SK-N-SH (cell line): ENCODE data around the gene R3HDM2. TPM values are rescaled to one million over a fixed set of nuclear protein-coding genes. Genes with fewer than 3 reads are reported as not detected.

ENCODE experiments used
- CTCF ChIA-PET: fragments of 300-600, 350-600 bp; formaldehyde crosslinking; extraction: SDS; loops from one replicate; lab custom pipeline; 2021; lab: Yijun Ruan, JAX
- POLR2A ChIA-PET: fragments of 350-600 bp; sonication (Branson Sonifier 250); formaldehyde crosslinking; extraction: SDS; loops from one replicate; lab custom pipeline; 2020; ENCODE audit warnings: antibody characterized with exemption, inconsistent platforms; lab: Yijun Ruan, JAX
- DNase-seq: peaks from one replicate; pipeline ENCODE4 v3.0.0; 2012
- H2AFZ ChIP-seq: fragments of 200-600 bp; sonication (generic); 2 replicates; pipeline ENCODE4 v1.8.1; 2016; ENCODE audit warnings: antibody characterized with exemption, mild to moderate bottlenecking, low read depth
- H3F3A ChIP-seq: fragments of 200-600 bp; sonication (generic); replicated peaks from 2 replicates; pipeline ENCODE3; 2016; ENCODE audit warnings: antibody characterized with exemption, mild to moderate bottlenecking; ENCODE audit not compliant: insufficient read depth
- H3K27ac ChIP-seq, 2 experiments: fragments of 200-500 bp in 1 of 2; fragments of 200-600 bp in 1 of 2; sonication (Bioruptor generic) in 1 of 2; sonication (generic), shearing (Covaris generic) in 1 of 2; 2 replicates each; pipeline versions ENCODE4 v1.5.1 to v1.6.1; 2014 to 2016; ENCODE audit warnings: low read depth in 2 of 2, inconsistent platforms in 1 of 2, low read length in 1 of 2, mild to moderate bottlenecking in 1 of 2, mixed read lengths in 1 of 2
- H3K27me3 ChIP-seq: fragments of 200-600 bp; sonication (generic), shearing (Covaris generic); 2 replicates; pipeline ENCODE4 v1.6.1; 2016; ENCODE audit warnings: mixed run types; ENCODE audit not compliant: insufficient read depth
- H3K36me3 ChIP-seq, 2 experiments: fragments of 200-500 bp in 1 of 2; fragments of 200-600 bp in 1 of 2; sonication (Bioruptor generic) in 1 of 2; sonication (generic) in 1 of 2; replicated peaks in 1 of 2; 2 replicates each; pipeline versions ENCODE3 to v1.5.1; 2014 to 2016; ENCODE audit warnings: low read length in 1 of 2, mild to moderate bottlenecking in 1 of 2; ENCODE audit not compliant: insufficient read depth in 2 of 2, control insufficient read depth in 1 of 2
- H3K4me1 ChIP-seq, 2 experiments: fragments of 200-500 bp in 1 of 2; fragments of 200-600 bp in 1 of 2; sonication (Bioruptor generic) in 1 of 2; sonication (generic), shearing (Covaris generic) in 1 of 2; 2 replicates each; pipeline versions ENCODE4 v1.5.1 to v1.6.1; 2014 to 2016; ENCODE audit warnings: low read depth in 1 of 2, low read length in 1 of 2, mixed run types in 1 of 2; ENCODE audit not compliant: insufficient read depth in 2 of 2, control insufficient read depth in 1 of 2
- H3K4me2 ChIP-seq: fragments of 200-600 bp; sonication (generic), shearing (Covaris generic); 2 replicates; pipeline ENCODE4 v1.6.1; 2017; ENCODE audit warnings: mixed run types
- H3K4me3 ChIP-seq, 2 experiments: fragments of 200-500 bp in 1 of 2; fragments of 200-600 bp in 1 of 2; sonication (Bioruptor generic) in 1 of 2; sonication (generic), shearing (Covaris generic) in 1 of 2; 2 replicates each; pipeline versions ENCODE4 v1.5.1 to v1.8.1; 2014 to 2016; ENCODE audit warnings: low read depth in 2 of 2, inconsistent platforms in 1 of 2, low read length in 1 of 2, mild to moderate bottlenecking in 1 of 2, mixed read lengths in 1 of 2, moderate library complexity in 1 of 2
- H3K79me2 ChIP-seq: fragments of 200-600 bp; sonication (generic); 2 replicates; pipeline ENCODE4 v1.8.1; 2017; ENCODE audit warnings: mild to moderate bottlenecking; ENCODE audit not compliant: insufficient read depth
- H3K9ac ChIP-seq: fragments of 200-600 bp; sonication (generic); 2 replicates; pipeline ENCODE4 v1.6.1; 2017; ENCODE audit warnings: mixed run types
- H3K9me2 ChIP-seq: fragments of 200-600 bp; sonication (generic); 2 replicates; pipeline ENCODE4 v1.6.1; 2017; ENCODE audit warnings: mixed run types
- H3K9me3 ChIP-seq: fragments of 200-600 bp; sonication (generic); 2 replicates; pipeline ENCODE4 v1.6.1; 2017; ENCODE audit warnings: mixed run types, mild to moderate bottlenecking, moderate library complexity
- H4K20me1 ChIP-seq: fragments of 200-600 bp; sonication (generic); 2 replicates; pipeline ENCODE4 v1.6.1; 2017; ENCODE audit warnings: mild to moderate bottlenecking, mixed run types; ENCODE audit not compliant: insufficient read depth
- CTCF ChIP-seq: fragments of 200-600 bp; sonication (generic); IDR thresholded peaks from 2 replicates; pipeline ENCODE4 v1.6.1; 2017; ENCODE audit warnings: antibody characterized with exemption, mild to moderate bottlenecking, moderate library complexity
- FOSL2 ChIP-seq: IDR thresholded peaks from 2 replicates; pipeline ENCODE4 v1.4.0; 2012; ENCODE audit warnings: low read depth, mild to moderate bottlenecking, moderate library complexity, borderline replicate concordance
- IRF3 ChIP-seq: fragments of 150-350 bp; IDR thresholded peaks from 2 replicates; pipeline ENCODE4 v1.6.1; 2016; ENCODE audit warnings: mild to moderate bottlenecking, low read depth, low read length
- NFIC ChIP-seq: IDR thresholded peaks from 2 replicates; pipeline ENCODE4 v1.4.0; 2012; ENCODE audit warnings: borderline replicate concordance
- PBX3 ChIP-seq: IDR thresholded peaks from 2 replicates; pipeline ENCODE4; 2012
- RAD21 ChIP-seq: IDR thresholded peaks from 2 replicates; pipeline ENCODE4 v1.6.1; 2012; ENCODE audit warnings: mild to moderate bottlenecking, low read length
- USF1 ChIP-seq: IDR thresholded peaks from 2 replicates; pipeline ENCODE4 v1.4.0; 2012; ENCODE audit warnings: low read depth, borderline replicate concordance
- YY1 ChIP-seq: IDR thresholded peaks from 2 replicates; pipeline ENCODE4 v1.4.0; 2012; ENCODE audit warnings: low read depth, mild to moderate bottlenecking
- ZBTB33 ChIP-seq: IDR thresholded peaks from 2 replicates; pipeline ENCODE4 v1.4.0; 2012; ENCODE audit warnings: low read depth, borderline replicate concordance
- WGBS: methylation state at CpG from one replicate; pipeline ENCODE4 v1.1.6; 2017; ENCODE audit warnings: low lambda C conversion rate; 5-methylcytosine and 5-hydroxymethylcytosine counted together
- polyA plus RNA-seq, 3 experiments: library from polyadenylated mRNA; depleted of rRNA; stranded (reverse); fragments of >200 nt; gene quantifications; 2 replicates each; pipeline ENCODE4 v1.2.3, GENCODE V29; 2012

Gene R3HDM2
- polyA plus RNA-seq, 1 of the 3 experiments (the other 2 are of a cell fraction), result 23.1 TPM

GRCh38 chr12:57380300-57380699 lies 50.5 kb downstream of the R3HDM2 start:
- H3K9me3 ChIP-seq, result no peaks in the 10 kb centered on the region
- H3K4me2 ChIP-seq, result no peak overlapping the region
- H3K4me3 ChIP-seq, result no peak overlapping the region
- H3K4me1 ChIP-seq, result no peaks in the 10 kb centered on the region
- ChIA-PET CTCF (no interaction called here), POLR2A (interaction anchor here (0.5 kb wide), 1 partner anchor 8 kb away, joined by 3 read pairs; no protein-coding TSS in a partner anchor)
- H3K9ac ChIP-seq, result no peak overlapping the region
- H3F3A ChIP-seq, result peaks cover under 1% of the 10 kb centered on the region
- no peak overlapping the region for H2AFZ ChIP-seq
- 100% methylated on average over 1 of the region's 1 CpG for WGBS
- no peaks in the 10 kb centered on the region for H4K20me1 ChIP-seq
- H3K27me3 ChIP-seq, result no peaks in the 10 kb centered on the region
- H3K27ac ChIP-seq, result no peak overlapping the region
- DNase-seq, result no peak
- TF ChIP-seq FOSL2, result no peak
- no peak for TF ChIP-seq YY1
- no peak for TF ChIP-seq USF1
- no peak for TF ChIP-seq IRF3
- no peak for TF ChIP-seq ZBTB33
- no peak for TF ChIP-seq PBX3
- no peak for TF ChIP-seq CTCF
- no peak for TF ChIP-seq RAD21
- TF ChIP-seq NFIC, result no peak
- H3K9me2 ChIP-seq, result no peaks in the 10 kb centered on the region
- H3K79me2 ChIP-seq, result no peaks in the 10 kb centered on the region
- H3K36me3 ChIP-seq, result peaks cover 0 to 3% of the 10 kb centered on the region in 2 experiments
